CD4-positive, alpha-beta T cell treated with Interleukin-21 for 1 hour (primary cell): ENCODE data around the gene RTCB.

Experiments
- DNase-seq: peaks from one replicate; pipeline ENCODE4 v3.0.0-alpha.2; 2020

RTCB gene

DNA sequence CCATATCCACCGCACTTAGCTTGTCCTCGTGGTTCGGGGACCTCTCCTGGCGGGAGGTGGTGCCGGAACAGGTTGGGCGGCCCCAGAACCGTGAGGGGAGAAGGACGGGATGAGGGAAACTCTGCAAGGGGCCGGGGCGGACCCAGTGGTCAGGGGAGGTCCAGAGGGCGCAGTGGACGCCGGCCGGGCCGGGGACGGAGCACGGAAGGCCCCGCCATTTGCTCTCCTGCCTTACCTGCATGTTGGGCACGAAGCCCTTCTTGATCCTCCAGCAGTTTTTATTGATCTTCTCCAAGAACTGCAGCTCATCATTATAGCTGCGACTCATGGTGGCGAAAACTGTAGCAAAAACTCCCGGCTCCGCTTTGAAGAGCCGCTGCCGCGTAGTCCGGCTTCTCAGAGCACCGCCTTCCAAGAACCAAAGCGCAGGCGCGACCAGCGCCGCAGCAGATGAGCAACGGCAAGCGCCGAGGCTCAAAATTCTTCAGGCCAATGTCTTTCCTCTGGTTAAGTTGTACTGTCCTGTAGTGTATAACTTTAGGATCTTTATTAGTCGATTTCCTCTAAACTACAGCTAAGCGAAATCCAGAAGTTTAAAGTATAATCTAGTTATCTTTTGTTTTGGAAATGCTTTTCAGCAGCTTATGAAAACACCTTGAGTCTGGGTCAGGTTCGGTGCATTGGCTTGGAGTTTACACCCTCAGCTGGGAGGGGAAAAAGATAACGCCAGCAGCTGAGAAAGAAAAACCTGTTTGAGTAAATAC is at the start of gene RTCB:
Gene RTCB (minus strand): TSS at position 419 of the 764 bp plus-strand sequence. CDS start 91 bp downstream, at position 328.
- peak; percentile 94 for DNase-seq

GRCh38 chr22:32457031-32457430 is 45.0 kb upstream of the RTCB start:
- DNase-seq: no peak

GRCh38 chr22:32448980-32449379 is 36.9 kb upstream of the RTCB start:
- DNase-seq: no peak

- DNase-seq: no peak
Measured at GRCh38 chr22:32446321-32446720, 34.3 kb upstream of the RTCB start.

GRCh38 chr22:32444068-32444467 is 32.0 kb upstream of the RTCB start:
- peak; percentile 4 for DNase-seq

DNA sequence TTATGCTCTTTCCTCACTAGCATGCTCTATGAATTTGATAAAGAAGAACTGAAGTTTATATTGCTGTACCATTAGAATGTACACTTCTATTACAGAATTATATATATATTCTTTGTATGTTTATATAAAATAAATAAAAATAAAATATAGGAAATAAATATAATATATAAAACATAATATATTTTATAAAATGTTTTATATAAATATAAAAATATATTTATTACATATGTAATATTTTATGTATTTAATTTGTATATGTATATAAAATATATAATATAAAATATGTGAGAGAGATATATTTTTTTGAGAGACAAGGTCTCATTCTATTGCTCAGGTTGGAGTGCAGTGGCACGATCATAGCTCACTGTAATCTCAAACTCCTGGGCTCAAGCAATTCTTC is 18.3 kb upstream of the RTCB start:
- DNase-seq: no peak

DNA sequence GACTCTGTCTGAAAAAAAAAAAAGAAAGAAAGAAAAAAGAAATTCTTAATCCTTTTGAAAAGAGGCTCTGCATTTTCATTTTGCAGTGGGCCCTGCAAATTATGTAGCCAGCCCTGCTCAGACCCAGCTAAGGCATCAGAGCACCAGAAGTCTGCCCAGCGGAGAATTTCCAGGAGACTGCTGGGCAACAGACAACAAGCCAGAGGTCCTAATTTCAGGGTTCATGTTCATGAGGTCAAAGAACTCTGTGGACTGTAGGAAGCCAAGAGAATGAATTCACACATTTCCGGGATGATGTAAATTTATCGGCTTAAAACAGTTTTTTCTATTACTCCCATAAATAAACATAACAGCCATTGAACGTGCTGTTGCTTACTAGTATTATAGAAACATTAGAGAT is 14.8 kb upstream of the RTCB start:
- no peak for DNase-seq

- DNase-seq: no peak
Measured at GRCh38 chr22:32423664-32424063, 11.6 kb upstream of the RTCB start.

- DNase-seq: no peak
Measured at GRCh38 chr22:32422062-32422461, 10.0 kb upstream of the RTCB start.

DNA sequence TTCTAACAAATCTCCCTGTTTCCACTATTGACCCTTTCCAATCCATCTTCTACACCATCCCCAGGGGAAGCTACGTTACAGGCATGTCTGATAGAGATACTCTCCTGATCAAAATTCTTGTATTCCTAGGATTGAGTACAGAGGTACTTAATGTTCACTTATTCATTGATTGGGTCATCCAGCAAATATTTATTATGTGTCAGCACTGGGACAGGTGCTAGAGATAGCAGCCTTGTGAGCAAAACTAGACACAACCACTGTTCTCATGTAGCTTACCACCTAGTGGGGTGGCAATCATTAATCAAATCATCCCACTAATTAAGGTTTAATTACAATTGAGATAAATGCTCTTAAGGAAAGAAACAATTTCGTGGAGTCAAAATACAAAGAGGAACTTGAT is 9.4 kb upstream of the RTCB start:
- no peak for DNase-seq

DNA sequence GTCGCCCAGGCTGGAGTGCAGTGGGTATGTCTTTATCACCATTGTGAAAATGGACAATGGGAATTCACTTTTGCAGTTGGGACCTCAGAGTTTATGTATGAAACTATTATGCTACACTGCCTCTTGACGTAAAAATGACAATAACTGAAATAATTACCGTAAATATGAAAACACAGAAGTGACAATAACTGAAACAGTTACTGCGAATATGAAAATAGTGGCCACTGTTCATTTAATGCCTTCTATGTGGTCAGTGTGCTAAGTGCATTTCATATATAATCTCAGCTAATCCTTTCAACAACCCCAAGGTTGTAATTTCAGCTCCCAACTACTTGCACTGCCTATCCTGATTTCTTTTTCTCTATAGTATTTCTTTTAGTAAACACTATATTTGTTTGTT is 5.9 kb upstream of the RTCB start:
- no peak for DNase-seq

- DNase-seq: no peak
Measured at GRCh38 chr22:32416556-32417085, 4.6 kb upstream of the RTCB start.

DNA sequence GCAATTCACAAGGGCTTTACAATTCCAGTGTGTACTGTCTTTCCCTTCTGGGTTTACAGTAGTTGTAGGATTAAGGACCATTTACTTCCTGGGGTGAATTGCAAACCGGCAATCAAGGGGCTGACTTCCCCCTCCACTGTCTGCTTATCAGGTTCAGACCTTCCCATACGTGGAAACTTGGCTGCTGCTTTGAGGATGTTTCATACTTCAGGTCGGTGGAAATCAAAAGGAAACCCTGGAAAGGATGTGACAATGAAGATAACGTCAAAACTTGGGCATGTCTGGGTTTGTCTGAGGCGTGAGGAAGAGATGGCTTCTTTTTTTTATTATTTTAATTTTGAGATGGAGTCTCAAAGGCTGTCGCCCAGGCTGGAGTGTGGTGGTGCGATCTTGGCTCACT is 2.1 kb upstream of the RTCB start:
- DNase-seq: no peak

DNA sequence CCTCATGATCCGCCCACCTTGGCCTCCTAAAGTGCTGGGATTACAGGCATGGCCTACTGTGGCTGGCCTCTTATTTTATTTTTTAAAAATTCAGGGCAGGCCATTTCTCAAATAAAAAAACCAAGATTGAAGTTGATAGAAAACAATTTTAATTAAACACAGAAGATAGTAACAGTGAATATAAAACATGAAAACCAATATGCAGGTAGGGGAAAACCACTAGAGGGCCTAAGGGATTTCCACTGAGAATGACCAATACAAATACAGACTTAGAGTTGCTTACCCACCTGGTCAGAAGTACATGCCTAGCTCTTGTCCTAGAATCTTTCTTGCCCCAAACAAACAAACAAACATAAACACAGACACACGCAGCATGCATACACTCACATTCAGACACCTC is 1.7 kb upstream of the RTCB start:
- no peak for DNase-seq

DNA sequence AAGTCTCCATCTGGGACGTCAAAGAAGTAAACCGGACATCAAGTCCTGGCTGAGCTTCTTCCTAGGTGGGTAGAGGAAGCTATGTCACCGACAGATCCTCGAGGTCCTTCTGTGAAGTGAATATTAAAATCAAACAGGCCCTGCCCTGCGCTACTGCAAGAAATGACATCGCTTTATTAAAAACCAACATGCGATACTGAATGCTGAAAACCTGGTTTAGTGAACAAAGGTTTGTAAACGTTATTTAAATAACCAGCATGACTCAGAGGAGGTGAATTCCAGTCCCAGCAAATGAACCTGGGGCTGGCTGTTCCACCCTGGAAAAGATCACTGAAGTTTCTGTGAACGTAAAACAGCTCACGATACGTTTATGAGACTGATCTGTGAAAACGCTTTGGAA is 645 bp downstream of the RTCB start:
- no peak for DNase-seq

GRCh38 chr22:32410459-32410858 is 1.6 kb downstream of the RTCB start:
- no peak for DNase-seq

DNA sequence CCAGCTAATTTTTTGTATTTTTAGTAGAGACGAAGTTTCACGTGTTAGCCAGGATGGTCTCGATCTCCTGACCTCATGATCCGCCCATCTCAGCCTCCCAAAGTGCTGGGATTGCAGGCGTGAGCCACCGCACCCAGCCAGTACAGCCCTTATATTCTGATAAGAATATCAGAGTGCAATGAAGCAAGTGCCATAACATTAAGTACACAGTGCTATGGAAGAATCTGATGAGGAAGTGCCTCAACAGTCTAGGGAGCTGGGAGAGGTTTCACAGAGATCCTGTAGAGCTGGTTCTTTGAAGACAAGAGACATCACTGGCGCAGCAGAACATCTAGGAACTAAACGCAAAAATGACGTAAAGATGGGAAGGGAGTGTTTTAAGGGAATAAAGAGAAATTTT is 2.1 kb downstream of the RTCB start:
- DNase-seq: no peak

DNA sequence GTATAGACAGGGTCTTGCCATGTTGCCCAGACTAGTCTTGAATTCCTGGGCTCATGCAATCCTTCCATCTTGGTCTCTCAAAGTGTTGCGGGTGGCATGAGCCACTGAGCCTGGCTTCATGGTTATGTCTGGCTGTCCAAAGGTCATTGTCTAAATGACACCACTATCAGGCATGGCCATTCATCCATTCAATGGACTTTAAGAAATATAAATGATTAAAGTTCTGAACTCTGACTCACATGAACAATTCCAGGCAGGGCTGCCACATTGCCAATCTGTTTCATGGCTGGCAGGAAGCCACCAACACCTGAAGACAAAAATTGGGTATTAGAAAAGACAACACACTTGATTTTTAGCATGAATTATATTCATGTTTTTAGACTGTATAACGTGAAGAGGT is 4.1 kb downstream of the RTCB start:
- no peak for DNase-seq

- no peak for DNase-seq
Measured at GRCh38 chr22:32407312-32407711, 4.7 kb downstream of the RTCB start.

DNA sequence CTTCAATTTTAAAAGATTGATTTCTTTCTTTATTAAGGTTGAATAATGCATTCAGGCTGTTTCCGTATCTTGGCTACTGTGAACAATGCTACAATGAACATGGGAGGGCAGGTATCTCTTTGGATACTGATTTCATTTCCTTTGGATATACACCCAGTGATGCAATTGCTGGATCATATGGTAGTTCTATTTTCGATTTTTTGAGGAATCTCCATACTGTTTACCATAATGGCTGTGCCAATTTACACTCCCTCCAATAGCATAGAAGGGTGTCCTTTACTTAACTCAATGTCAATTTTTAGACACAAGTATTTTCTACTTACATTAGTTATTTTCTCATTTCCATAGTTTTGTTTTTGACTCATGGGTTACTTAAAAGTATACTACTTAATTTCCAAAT is 8.0 kb downstream of the RTCB start:
- no peak for DNase-seq

DNA sequence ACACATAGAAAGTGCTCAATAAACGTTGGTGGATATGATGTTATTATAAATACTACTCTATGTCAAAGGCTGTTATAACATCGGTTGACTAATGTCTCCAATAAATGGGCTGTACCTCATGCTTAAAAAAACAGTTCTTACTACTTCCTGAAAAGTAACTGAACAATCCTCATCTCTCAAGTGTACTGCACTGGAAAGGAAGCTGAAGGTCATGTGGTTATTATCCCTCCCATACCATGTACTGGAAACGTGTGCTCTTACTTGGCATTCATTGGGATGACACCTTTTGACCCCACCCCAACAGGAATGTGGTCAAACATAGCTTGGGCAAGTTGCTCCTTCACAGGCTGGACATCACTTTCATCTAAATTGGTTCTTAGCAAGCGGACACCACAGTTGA is 10.6 kb downstream of the RTCB start:
- no peak for DNase-seq

DNA sequence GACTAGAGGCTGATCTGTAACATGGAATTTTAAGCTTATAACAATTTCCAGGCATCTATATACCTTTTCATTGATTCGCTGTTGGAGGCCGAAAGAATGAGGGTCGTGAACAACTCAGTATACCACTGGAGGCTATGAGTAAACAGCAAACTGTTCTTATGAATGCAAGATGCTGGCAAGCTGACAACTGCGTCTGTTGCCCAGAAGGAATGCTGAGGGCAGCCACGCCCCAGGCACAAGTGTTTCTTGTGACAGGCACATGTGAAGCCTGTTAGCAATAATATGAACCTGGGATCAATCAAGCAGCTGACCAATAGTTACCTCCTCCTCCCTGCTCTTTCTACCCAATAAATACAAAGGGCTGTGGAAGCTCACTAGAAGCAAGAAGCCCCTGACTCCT is 15.3 kb downstream of the RTCB start:
- no peak for DNase-seq

GRCh38 chr22:32396255-32396654 is 15.8 kb downstream of the RTCB start:
- DNase-seq: no peak

- DNase-seq: no peak
Measured at GRCh38 chr22:32395107-32395506, 16.9 kb downstream of the RTCB start.

GRCh38 chr22:32389685-32390084 is 22.4 kb downstream of the RTCB start:
- DNase-seq: no peak
